ENCODE results near the gene PEAK3. TPM values are rescaled to one million over a fixed set of nuclear protein-coding genes. Genes with fewer than 3 reads are reported as not detected.

PEAK3 gene
- total RNA-seq, 1 donor from 2014 or later = 0.51 TPM

- no peaks in the 10 kb centered on the region for H3K9me3 Mint-ChIP-seq (ENCODE audit: unreplicated experiment)
- peaks cover 9% of the 10 kb centered on the region for H3K27me3 Mint-ChIP-seq (ENCODE audit: unreplicated experiment)
- H3K36me3 Mint-ChIP-seq (ENCODE audit: unreplicated experiment) = no peaks in the 10 kb centered on the region
- no peak overlapping the region for H3K27ac Mint-ChIP-seq (ENCODE audit: unreplicated experiment)
- DNase-seq (ENCODE audit: extremely low spot score, unreplicated experiment) = no peak
- no peak for TF ChIP-seq CTCF (IDR thresholded peaks at IDR 0.05)
- H3K4me1 Mint-ChIP-seq (ENCODE audit: unreplicated experiment) = peaks cover 19% of the 10 kb centered on the region
- no peak overlapping the region for H3K4me3 Mint-ChIP-seq (ENCODE audit: unreplicated experiment)
Observed at GRCh38 chr19:2307518-2308012, 25.6 kb upstream of the PEAK3 start.

GRCh38 chr19:2306971-2307370 lies 25.0 kb upstream of the PEAK3 start:
- no peak overlapping the region for H3K27ac Mint-ChIP-seq (ENCODE audit: unreplicated experiment)
- peaks cover 9% of the 10 kb centered on the region for H3K27me3 Mint-ChIP-seq (ENCODE audit: unreplicated experiment)
- TF ChIP-seq CTCF (IDR thresholded peaks at IDR 0.05) = no peak
- no peaks in the 10 kb centered on the region for H3K36me3 Mint-ChIP-seq (ENCODE audit: unreplicated experiment)
- no peak overlapping the region for H3K4me3 Mint-ChIP-seq (ENCODE audit: unreplicated experiment)
- DNase-seq (ENCODE audit: extremely low spot score, unreplicated experiment) = no peak
- H3K9me3 Mint-ChIP-seq (ENCODE audit: unreplicated experiment) = no peaks in the 10 kb centered on the region
- H3K4me1 Mint-ChIP-seq (ENCODE audit: unreplicated experiment) = peaks cover 19% of the 10 kb centered on the region

GRCh38 chr19:2306281-2306806 lies 24.4 kb upstream of the PEAK3 start:
- no peaks in the 10 kb centered on the region for H3K9me3 Mint-ChIP-seq (ENCODE audit: unreplicated experiment)
- peaks cover 9% of the 10 kb centered on the region for H3K27me3 Mint-ChIP-seq (ENCODE audit: unreplicated experiment)
- no peak overlapping the region for H3K27ac Mint-ChIP-seq (ENCODE audit: unreplicated experiment)

GRCh38 chr19:2305452-2306280 lies 23.7 kb upstream of the PEAK3 start:
- no peak for TF ChIP-seq CTCF (IDR thresholded peaks at IDR 0.05)
- Mint-ChIP-seq H3K36me3 (ENCODE audit: unreplicated experiment) (no peaks in the 10 kb centered on the region), H3K4me1 (ENCODE audit: unreplicated experiment) (peaks cover 19% of the 10 kb centered on the region), H3K27me3 (ENCODE audit: unreplicated experiment) (peaks cover 9% of the 10 kb centered on the region), H3K9me3 (ENCODE audit: unreplicated experiment) (no peaks in the 10 kb centered on the region), H3K27ac (ENCODE audit: unreplicated experiment) (no peak overlapping the region), H3K4me3 (ENCODE audit: unreplicated experiment) (no peak overlapping the region)
- no peak for DNase-seq (ENCODE audit: extremely low spot score, unreplicated experiment)

More at GRCh38 chr19:2306281-2306806, 24.4 kb upstream of the PEAK3 start:
- no peak for DNase-seq (ENCODE audit: extremely low spot score, unreplicated experiment)
- no peaks in the 10 kb centered on the region for H3K36me3 Mint-ChIP-seq (ENCODE audit: unreplicated experiment)
- H3K4me1 Mint-ChIP-seq (ENCODE audit: unreplicated experiment) = peaks cover 19% of the 10 kb centered on the region
- H3K4me3 Mint-ChIP-seq (ENCODE audit: unreplicated experiment) = no peak overlapping the region
- no peak for TF ChIP-seq CTCF (IDR thresholded peaks at IDR 0.05)

GRCh38 chr19:2303211-2303798 lies 21.3 kb upstream of the PEAK3 start:
- Mint-ChIP-seq H3K27me3 (ENCODE audit: unreplicated experiment) (peaks cover 5% of the 10 kb centered on the region), H3K4me1 (ENCODE audit: unreplicated experiment) (peaks cover 7% of the 10 kb centered on the region), H3K4me3 (ENCODE audit: unreplicated experiment) (no peak overlapping the region), H3K27ac (ENCODE audit: unreplicated experiment) (no peak overlapping the region), H3K36me3 (ENCODE audit: unreplicated experiment) (no peaks in the 10 kb centered on the region), H3K9me3 (ENCODE audit: unreplicated experiment) (no peaks in the 10 kb centered on the region)
- DNase-seq (ENCODE audit: extremely low spot score, unreplicated experiment) = no peak
- TF ChIP-seq CTCF (IDR thresholded peaks at IDR 0.05) = no peak
